ENCODE results near the gene JAGN1. TPM values are rescaled to one million over a fixed set of nuclear protein-coding genes. Genes with fewer than 3 reads are reported as not detected.

The JAGN1 gene
- total RNA-seq, 1 experiment from 2014 or later = 19.9 TPM

DNA sequence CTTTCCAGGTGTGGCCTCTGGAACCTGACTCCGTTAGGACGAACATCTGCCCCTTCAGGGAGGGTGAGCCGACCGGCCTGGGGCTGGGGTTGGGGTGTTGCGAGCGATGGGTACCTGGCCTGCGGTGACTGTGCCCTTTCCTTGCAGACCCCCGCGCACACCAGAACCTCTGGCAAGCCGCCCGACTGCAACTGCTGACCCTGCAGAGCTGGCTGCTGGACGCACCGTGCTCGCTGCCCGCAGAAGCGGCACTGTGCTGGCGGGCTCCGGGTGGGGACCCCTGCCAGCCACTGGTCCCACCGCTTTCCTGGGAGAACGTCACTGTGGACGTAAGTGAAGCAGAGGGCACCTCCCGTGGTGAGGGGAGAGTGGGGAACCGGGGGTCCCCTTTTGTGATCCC lies 37.7 kb downstream of the JAGN1 start:
- H3K27me3 ChIP-seq (ENCODE audit: control insufficient read depth, insufficient read depth, low read length) = no peaks in the 10 kb centered on the region
- H3K27ac ChIP-seq (ENCODE audit: low read length) = no peak overlapping the region
- no peaks in the 10 kb centered on the region for H3K9me3 ChIP-seq (ENCODE audit: control insufficient read depth, insufficient read depth, low read depth, low read length)
- H3K4me1 ChIP-seq (ENCODE audit: control insufficient read depth, insufficient read depth, low read length) = no peaks in the 10 kb centered on the region
- no peaks in the 10 kb centered on the region for H3K36me3 ChIP-seq (ENCODE audit: control insufficient read depth, insufficient read depth, low read length)
- no TSS peak for BruUV-seq (replicated peaks)
- in situ Hi-C loops (cut with HindIII; ENCODE audit: low pct_unique_long_range_greater_than_20kb, low sequenced_read_pairs) (no loop called here), intact Hi-C loops (cut with micrococcal nuclease; ENCODE audit: unreplicated experiment) (loop anchor here (10.0 kb wide), 1 partner anchor 83 kb away; the partner anchor contains the start of gene RPUSD3)
- no peak overlapping the region for H3K4me3 ChIP-seq (ENCODE audit: low read depth in 2 of 2, low read length in 2 of 2)
- no peak for ATAC-seq
- DNase-seq (ENCODE audit: low read depth, low spot score) = no peak
- TF ChIP-seq, protein P1, sequence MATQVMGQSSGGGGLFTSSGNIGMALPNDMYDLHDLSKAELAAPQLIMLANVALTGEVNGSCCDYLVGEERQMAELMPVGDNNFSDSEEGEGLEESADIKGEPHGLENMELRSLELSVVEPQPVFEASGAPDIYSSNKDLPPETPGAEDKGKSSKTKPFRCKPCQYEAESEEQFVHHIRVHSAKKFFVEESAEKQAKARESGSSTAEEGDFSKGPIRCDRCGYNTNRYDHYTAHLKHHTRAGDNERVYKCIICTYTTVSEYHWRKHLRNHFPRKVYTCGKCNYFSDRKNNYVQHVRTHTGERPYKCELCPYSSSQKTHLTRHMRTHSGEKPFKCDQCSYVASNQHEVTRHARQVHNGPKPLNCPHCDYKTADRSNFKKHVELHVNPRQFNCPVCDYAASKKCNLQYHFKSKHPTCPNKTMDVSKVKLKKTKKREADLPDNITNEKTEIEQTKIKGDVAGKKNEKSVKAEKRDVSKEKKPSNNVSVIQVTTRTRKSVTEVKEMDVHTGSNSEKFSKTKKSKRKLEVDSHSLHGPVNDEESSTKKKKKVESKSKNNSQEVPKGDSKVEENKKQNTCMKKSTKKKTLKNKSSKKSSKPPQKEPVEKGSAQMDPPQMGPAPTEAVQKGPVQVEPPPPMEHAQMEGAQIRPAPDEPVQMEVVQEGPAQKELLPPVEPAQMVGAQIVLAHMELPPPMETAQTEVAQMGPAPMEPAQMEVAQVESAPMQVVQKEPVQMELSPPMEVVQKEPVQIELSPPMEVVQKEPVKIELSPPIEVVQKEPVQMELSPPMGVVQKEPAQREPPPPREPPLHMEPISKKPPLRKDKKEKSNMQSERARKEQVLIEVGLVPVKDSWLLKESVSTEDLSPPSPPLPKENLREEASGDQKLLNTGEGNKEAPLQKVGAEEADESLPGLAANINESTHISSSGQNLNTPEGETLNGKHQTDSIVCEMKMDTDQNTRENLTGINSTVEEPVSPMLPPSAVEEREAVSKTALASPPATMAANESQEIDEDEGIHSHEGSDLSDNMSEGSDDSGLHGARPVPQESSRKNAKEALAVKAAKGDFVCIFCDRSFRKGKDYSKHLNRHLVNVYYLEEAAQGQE (IDR thresholded peaks at IDR 0.05; ENCODE audit: insufficient read depth in 1 of 2, low read depth in 2 of 2, low read length in 1 of 2) = no peak
- no peak for TF ChIP-seq TCF7L2 (IDR thresholded peaks at IDR 0.05; ENCODE audit: low read depth, low read length)
- TF ChIP-seq, protein P2, sequence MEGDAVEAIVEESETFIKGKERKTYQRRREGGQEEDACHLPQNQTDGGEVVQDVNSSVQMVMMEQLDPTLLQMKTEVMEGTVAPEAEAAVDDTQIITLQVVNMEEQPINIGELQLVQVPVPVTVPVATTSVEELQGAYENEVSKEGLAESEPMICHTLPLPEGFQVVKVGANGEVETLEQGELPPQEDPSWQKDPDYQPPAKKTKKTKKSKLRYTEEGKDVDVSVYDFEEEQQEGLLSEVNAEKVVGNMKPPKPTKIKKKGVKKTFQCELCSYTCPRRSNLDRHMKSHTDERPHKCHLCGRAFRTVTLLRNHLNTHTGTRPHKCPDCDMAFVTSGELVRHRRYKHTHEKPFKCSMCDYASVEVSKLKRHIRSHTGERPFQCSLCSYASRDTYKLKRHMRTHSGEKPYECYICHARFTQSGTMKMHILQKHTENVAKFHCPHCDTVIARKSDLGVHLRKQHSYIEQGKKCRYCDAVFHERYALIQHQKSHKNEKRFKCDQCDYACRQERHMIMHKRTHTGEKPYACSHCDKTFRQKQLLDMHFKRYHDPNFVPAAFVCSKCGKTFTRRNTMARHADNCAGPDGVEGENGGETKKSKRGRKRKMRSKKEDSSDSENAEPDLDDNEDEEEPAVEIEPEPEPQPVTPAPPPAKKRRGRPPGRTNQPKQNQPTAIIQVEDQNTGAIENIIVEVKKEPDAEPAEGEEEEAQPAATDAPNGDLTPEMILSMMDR (IDR thresholded peaks at IDR 0.05) = no peak
- no peak for TF ChIP-seq POLR2AphosphoS5 (IDR thresholded peaks at IDR 0.05; ENCODE audit: low read depth, low read length)
- TF ChIP-seq SIN3A (IDR thresholded peaks at IDR 0.05; ENCODE audit: borderline replicate concordance, insufficient read depth, low read depth, low read length) = no peak
- ChIA-PET CTCF (no interaction called here), POLR2A (no interaction called here)

DNA sequence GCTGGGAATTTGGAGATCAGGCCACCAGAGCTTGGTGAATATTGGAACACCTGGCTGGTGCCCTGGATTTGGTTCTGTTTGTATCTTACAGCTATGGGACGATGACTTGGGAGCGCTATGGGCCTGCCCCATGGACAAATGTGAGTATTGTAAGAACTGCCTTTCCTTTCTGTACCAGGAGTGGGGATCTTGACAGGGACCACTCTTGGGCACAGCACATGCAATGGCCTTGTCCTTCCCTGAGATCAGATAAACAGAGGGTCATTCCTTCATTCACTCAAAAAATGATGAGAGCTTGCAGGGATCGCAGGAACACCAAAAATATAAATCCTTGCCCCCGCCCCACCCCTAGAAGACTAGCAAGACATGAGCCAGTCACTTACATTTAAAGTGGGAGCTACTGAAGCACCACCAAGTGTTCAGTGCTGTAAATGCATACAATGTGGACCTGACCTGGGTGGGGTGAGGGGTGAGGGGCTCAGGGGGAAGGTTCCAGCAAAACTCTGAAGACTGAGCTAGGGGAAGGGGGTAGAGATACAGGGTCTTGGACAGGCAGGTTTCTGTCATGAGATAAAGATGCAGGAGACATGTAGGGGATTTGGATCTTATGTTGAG lies 40.5 kb downstream of the JAGN1 start:
- ChIA-PET CTCF (interaction anchor here (0.7 kb wide), 1 partner anchor 15 kb away, joined by 11 read pairs; no protein-coding TSS in a partner anchor), POLR2A (no interaction called here)
- no peaks in the 10 kb centered on the region for H3K9me3 ChIP-seq (ENCODE audit: control insufficient read depth, insufficient read depth, low read depth, low read length)
- no peak overlapping the region for H3K27ac ChIP-seq (ENCODE audit: low read length)
- ATAC-seq (no peak), DNase-seq (ENCODE audit: low read depth, low spot score) (no peak)
- H3K4me1 ChIP-seq (ENCODE audit: control insufficient read depth, insufficient read depth, low read length) = 0 out of 2 replicates have a peak, but pooled peaks cover 4% of the 10 kb centered on the region
- TF ChIP-seq SIN3A (IDR thresholded peaks at IDR 0.05; ENCODE audit: borderline replicate concordance, insufficient read depth, low read depth, low read length) = no peak
- TF ChIP-seq, protein P2 (IDR thresholded peaks at IDR 0.05) = peak; percentile 35; the same call in 1 of the 2 replicates
- no peaks in the 10 kb centered on the region for H3K36me3 ChIP-seq (ENCODE audit: control insufficient read depth, insufficient read depth, low read length)
- H3K27me3 ChIP-seq (ENCODE audit: control insufficient read depth, insufficient read depth, low read length) = no peaks in the 10 kb centered on the region
- in situ Hi-C loops (cut with HindIII; ENCODE audit: low pct_unique_long_range_greater_than_20kb, low sequenced_read_pairs) = no loop called here
- H3K4me3 ChIP-seq (ENCODE audit: low read depth in 2 of 2, low read length in 2 of 2) = no peak overlapping the region
- no TSS peak for BruUV-seq (replicated peaks)
- intact Hi-C loops (cut with micrococcal nuclease; ENCODE audit: unreplicated experiment) = no loop called here
